Activated naive CD8-positive, alpha-beta T cell treated with anti-CD3 and anti-CD28 coated beads, Interleukin-2, amount 50 U/mL, for 24 hours (primary cell): ENCODE measurements around the gene AKAP12.

ENCODE experiments used
- ATAC-seq: fragments of 150-1000 bp; cut with Tn5 transposase; one replicate; pipeline ENCODE4 v1.10.0; 2021
- DNase-seq: peaks from one replicate; pipeline ENCODE4 v3.0.0; 2021
- H3K27ac Mint-ChIP-seq: one replicate; pipeline ENCODE4 v1.8.0; 2021; ENCODE audit warnings: mild to moderate bottlenecking, mixed read lengths
- H3K27me3 Mint-ChIP-seq: one replicate; pipeline ENCODE4 v1.8.0; 2021; ENCODE audit warnings: mixed read lengths
- H3K36me3 Mint-ChIP-seq: one replicate; pipeline ENCODE4 v1.8.0; 2021; ENCODE audit warnings: low read depth, mixed read lengths
- H3K4me1 Mint-ChIP-seq: one replicate; pipeline ENCODE4 v1.8.0; 2021; ENCODE audit warnings: mixed read lengths
- H3K4me3 Mint-ChIP-seq: one replicate; pipeline ENCODE4 v1.8.0; 2021; ENCODE audit warnings: mild to moderate bottlenecking, moderate library complexity, mixed read lengths
- H3K9me3 Mint-ChIP-seq: one replicate; pipeline ENCODE4 v1.8.0; 2021; ENCODE audit warnings: mixed read lengths

Gene AKAP12

GRCh38 chr6:151228788-151229400, 10.9 kb upstream of the AKAP12 start:
- DNase-seq = no peak
- Mint-ChIP-seq H3K4me1 (peaks cover 13% of the 10 kb centered on the region), H3K27me3 (peaks cover 5% of the 10 kb centered on the region), H3K4me3 (no peak overlapping the region), H3K9me3 (no peaks in the 10 kb centered on the region), H3K27ac (no peak overlapping the region), H3K36me3 (no peaks in the 10 kb centered on the region)
- ATAC-seq = no peak

DNA sequence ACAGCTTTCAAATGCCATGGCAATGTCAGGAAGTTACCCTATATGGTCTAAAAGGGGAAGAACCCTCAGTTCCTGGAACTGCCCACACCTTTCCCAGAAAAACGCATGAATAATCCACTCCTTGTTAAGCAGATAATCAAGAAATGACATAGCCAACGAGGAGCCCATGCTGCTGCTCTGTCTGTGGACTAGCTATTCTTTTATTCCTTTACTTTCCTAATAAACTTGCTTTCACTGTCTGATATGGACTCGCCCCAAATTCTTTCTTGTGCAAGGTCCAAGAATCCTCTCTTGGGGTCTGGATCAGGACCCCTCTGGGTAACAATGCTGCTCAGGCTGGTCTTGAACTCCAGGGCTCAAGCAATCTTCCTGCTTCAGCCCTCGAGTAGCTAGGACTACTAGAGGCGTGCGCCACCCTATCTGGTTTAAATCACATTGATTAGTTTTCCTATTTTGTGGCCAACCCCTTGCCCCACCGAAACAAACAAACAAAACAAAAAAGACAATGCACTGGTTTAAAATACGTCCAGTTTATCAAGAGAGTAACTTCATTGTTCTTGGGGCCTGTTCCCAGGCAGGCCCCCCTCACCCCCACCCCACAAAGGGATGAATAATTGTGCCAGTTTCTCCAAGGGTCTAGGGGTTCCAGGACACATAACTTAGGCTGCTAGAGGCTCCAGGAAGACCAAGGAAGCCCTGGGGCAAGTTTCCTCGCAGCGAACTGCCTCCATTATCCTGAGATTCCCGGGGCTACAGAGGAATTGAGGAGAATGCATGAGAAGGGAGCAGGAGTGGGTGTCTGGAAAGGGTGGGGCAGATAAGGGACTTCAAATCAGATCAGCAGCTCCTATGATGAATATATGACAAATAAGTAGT, 10.1 kb upstream of the AKAP12 start:
- ATAC-seq (peak; percentile 78), DNase-seq (peak; percentile 64)
- H3K4me1 Mint-ChIP-seq = peaks cover 13% of the 10 kb centered on the region
- no peak overlapping the region for H3K4me3 Mint-ChIP-seq
- H3K9me3 Mint-ChIP-seq = no peaks in the 10 kb centered on the region
- H3K27ac Mint-ChIP-seq = no peak overlapping the region
- H3K36me3 Mint-ChIP-seq = no peaks in the 10 kb centered on the region
- peaks cover 5% of the 10 kb centered on the region for H3K27me3 Mint-ChIP-seq

DNA sequence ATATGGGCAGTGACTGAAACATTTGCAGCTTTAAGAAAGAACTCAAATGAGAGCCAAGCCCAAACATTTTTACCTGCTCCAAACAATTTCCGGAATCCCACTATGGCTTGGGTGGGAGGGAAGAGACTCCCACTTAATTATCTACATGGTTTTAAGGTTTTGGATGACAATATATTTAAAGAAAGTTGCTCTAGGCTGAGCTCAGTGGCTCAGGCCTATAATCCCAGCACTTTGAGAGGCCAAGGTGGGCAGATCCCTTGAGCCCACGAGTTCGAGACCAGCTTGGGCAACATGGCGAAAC, 9.5 kb upstream of the AKAP12 start:
- H3K27me3 Mint-ChIP-seq = peaks cover 5% of the 10 kb centered on the region
- no peak overlapping the region for H3K27ac Mint-ChIP-seq
- H3K36me3 Mint-ChIP-seq = no peaks in the 10 kb centered on the region
- no peak overlapping the region for H3K4me3 Mint-ChIP-seq
- H3K4me1 Mint-ChIP-seq = peaks cover 13% of the 10 kb centered on the region
- no peaks in the 10 kb centered on the region for H3K9me3 Mint-ChIP-seq
- no peak for ATAC-seq
- DNase-seq = no peak

- Mint-ChIP-seq H3K27ac (no peak overlapping the region), H3K27me3 (peaks cover 17% of the 10 kb centered on the region), H3K36me3 (no peaks in the 10 kb centered on the region), H3K4me3 (no peak overlapping the region), H3K9me3 (no peaks in the 10 kb centered on the region), H3K4me1 (peaks cover 13% of the 10 kb centered on the region)
- ATAC-seq (no peak), DNase-seq (no peak)
Measured at GRCh38 chr6:151232899-151233298, 6.9 kb upstream of the AKAP12 start.

DNA sequence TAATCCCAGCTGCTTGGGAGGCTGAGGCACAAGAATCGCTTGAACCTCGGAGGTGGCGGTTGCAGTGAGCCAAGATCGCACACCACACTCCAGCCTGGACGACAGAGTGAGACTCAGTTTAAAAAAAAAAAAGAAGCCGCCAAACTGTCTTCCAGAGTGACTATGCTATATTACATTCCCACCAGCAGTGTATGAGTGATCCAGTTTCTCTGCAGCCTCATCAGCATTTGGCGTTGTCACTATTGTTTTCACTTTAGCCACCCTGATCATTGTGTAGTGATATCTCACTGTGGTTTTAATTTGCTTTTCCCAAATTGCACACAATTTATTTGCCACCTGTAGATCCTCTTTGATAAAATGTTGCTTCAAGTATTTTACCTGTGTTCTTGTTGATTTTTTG, 6.0 kb upstream of the AKAP12 start:
- Mint-ChIP-seq H3K4me1 (peaks cover 7% of the 10 kb centered on the region), H3K36me3 (no peaks in the 10 kb centered on the region), H3K27ac (no peak overlapping the region), H3K9me3 (no peaks in the 10 kb centered on the region), H3K4me3 (no peak overlapping the region), H3K27me3 (peaks cover 23% of the 10 kb centered on the region)
- ATAC-seq (no peak), DNase-seq (no peak)

DNA sequence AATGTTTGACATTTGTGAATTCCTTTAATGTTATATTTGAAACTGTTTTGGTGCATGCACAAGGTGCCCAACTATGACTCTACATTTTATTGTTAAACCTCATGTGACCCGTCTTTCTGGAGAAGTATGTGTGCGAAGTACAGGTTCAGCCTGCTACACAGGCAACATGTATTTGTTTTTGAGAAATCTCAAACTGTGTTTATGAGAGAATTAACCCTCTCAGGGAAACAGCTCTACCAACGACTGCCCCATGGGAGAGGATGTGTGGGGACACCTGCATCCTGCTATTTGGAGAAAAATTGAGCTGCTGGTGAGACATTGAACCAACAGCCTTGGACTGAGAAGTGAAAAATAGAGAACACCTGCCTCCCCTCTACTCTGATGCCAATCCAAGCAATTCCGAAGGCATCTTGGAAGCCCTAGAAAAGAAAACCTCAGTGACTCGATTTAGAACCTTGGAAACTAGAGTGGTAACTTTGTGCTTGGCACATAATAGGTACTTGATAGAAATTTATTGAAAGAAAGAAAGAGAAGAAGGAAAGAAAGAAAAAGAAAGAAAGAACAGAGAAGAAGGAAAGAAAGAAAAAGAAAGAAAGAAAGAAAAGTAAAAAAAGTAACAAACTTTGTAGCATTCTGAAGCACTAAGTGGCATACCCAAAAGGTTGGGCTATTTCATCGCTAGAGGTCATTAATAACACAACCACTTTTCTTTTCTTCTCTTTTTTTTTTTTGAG, 2.9 kb upstream of the AKAP12 start:
- H3K9me3 Mint-ChIP-seq = no peaks in the 10 kb centered on the region
- H3K4me3 Mint-ChIP-seq = no peak overlapping the region
- peaks cover 14% of the 10 kb centered on the region for H3K4me1 Mint-ChIP-seq
- H3K27me3 Mint-ChIP-seq = peaks cover 45% of the 10 kb centered on the region
- H3K36me3 Mint-ChIP-seq = no peaks in the 10 kb centered on the region
- H3K27ac Mint-ChIP-seq = no peak overlapping the region
- no peak for DNase-seq
- no peak for ATAC-seq

DNA sequence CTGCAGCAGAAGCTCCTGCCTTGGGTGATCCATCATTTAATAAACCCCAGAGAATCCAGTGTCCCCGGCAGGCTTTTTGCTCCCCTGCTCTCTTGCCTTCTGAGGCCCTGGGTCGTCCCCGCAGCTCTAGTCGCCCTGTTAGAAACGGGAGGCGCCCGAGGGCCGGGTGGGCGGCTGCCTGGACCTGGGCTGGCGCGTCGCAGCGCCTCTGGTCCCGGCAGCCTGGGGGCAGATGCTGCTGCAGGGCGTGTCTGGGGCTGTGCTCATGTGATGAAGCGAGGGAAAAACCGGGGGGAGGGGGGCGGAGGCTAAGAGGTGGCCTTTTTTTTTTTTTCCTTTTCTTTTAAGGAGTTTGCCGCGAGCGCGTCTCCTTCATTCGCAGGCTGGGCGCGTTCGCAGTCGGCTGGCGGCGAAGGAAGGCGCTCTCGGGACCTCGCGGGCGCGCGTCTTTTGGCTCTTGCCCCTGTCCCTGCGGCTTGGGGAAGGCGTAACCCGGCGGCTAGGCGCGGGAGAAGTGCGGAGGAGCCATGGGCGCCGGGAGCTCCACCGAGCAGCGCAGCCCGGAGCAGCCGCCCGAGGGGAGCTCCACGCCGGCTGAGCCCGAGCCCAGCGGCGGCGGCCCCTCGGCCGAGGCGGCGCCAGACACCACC, 394 bp downstream of the AKAP12 start:
- peaks cover 14% of the 10 kb centered on the region for H3K4me1 Mint-ChIP-seq
- peaks cover 68% of the 10 kb centered on the region for H3K27me3 Mint-ChIP-seq
- ATAC-seq (peak; percentile 76), DNase-seq (peak; percentile 48)
- no peaks in the 10 kb centered on the region for H3K36me3 Mint-ChIP-seq
- H3K9me3 Mint-ChIP-seq = no peaks in the 10 kb centered on the region
- peak overlapping the region; percentile 75 for H3K4me3 Mint-ChIP-seq
- H3K27ac Mint-ChIP-seq = no peak overlapping the region

- peak overlapping the region; percentile 61 for H3K4me3 Mint-ChIP-seq
- H3K36me3 Mint-ChIP-seq = no peaks in the 10 kb centered on the region
- H3K27ac Mint-ChIP-seq = no peak overlapping the region
- H3K4me1 Mint-ChIP-seq = peaks cover 14% of the 10 kb centered on the region
- ATAC-seq (no peak), DNase-seq (peak; percentile 5)
- H3K27me3 Mint-ChIP-seq = peaks cover 68% of the 10 kb centered on the region
- H3K9me3 Mint-ChIP-seq = no peaks in the 10 kb centered on the region
Measured at GRCh38 chr6:151240791-151241642, 1.2 kb downstream of the AKAP12 start.

- H3K27me3 Mint-ChIP-seq = peaks cover 68% of the 10 kb centered on the region
- no peaks in the 10 kb centered on the region for H3K36me3 Mint-ChIP-seq
- DNase-seq (no peak), ATAC-seq (no peak)
- peaks cover 14% of the 10 kb centered on the region for H3K4me1 Mint-ChIP-seq
- no peak overlapping the region for H3K27ac Mint-ChIP-seq
- no peaks in the 10 kb centered on the region for H3K9me3 Mint-ChIP-seq
- no peak overlapping the region for H3K4me3 Mint-ChIP-seq
Measured at GRCh38 chr6:151241853-151242252, 2.1 kb downstream of the AKAP12 start.

DNA sequence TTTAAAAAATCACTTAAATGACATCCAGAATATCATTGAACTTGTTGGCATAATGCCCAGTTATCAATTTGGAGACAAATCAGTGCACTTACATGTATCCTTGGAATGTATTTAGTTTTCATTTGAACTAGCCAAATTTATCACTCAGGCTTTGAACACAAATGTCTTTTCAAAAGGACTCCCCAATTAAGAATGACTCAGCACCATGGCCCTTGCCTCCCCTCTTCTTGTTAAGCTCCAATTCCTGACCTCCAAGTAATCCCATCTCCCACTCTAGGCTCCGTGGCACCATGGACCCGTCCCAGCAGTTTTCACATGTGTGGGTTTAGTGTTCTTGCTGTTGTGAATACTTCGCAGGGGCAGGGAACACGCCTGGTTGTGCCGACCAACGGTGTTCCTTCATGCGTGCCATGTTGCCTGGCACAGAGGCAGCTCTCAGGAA, 2.7 kb downstream of the AKAP12 start:
- DNase-seq (no peak), ATAC-seq (no peak)
- Mint-ChIP-seq H3K4me1 (peaks cover 14% of the 10 kb centered on the region), H3K4me3 (peak overlapping the region; percentile 30), H3K27me3 (peaks cover 68% of the 10 kb centered on the region), H3K36me3 (no peaks in the 10 kb centered on the region), H3K27ac (no peak overlapping the region), H3K9me3 (no peaks in the 10 kb centered on the region)

DNA sequence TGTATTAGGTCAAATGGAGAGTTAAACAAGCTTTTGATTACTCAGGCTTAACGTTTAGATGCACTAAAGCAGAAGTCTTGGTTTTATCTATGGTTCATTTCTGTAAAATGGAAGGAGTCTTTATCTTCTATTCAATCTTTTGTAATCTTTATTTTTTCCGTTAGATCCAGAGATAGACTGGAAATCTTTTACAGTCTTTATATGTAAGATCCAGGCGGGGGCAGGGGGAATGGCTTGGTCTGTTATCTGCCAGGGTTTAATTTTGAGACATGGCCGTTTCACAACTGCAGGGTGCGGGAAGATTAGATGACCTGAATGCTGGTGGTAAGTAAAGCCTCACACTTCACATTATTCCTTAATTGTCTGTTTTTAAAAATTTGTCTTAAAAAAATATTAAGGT, 3.7 kb downstream of the AKAP12 start:
- no peaks in the 10 kb centered on the region for H3K36me3 Mint-ChIP-seq
- peaks cover 63% of the 10 kb centered on the region for H3K27me3 Mint-ChIP-seq
- no peak overlapping the region for H3K27ac Mint-ChIP-seq
- peaks cover 15% of the 10 kb centered on the region for H3K4me1 Mint-ChIP-seq
- no peak for ATAC-seq
- no peaks in the 10 kb centered on the region for H3K9me3 Mint-ChIP-seq
- DNase-seq = no peak
- no peak overlapping the region for H3K4me3 Mint-ChIP-seq

DNA sequence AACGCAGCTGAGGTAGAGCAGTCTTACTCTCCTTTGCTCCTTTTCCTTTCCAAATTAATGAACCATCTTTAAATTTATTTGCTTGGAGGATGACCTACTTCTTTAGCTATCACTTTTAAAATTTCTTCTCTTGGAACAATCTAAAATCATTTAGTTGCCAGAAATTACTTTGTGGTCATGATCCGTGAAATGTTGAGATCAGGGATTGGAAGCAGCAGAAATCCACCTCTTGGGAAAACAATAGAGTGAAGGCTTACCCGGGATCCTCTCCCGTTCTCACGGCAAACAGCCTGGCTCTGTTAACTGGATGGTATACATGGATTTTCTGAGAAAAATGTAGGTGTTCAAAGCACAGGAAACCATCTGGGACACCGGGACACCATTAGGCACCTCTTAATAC, 7.7 kb downstream of the AKAP12 start:
- no peaks in the 10 kb centered on the region for H3K36me3 Mint-ChIP-seq
- no peak for ATAC-seq
- no peak overlapping the region for H3K27ac Mint-ChIP-seq
- H3K27me3 Mint-ChIP-seq = peaks cover 32% of the 10 kb centered on the region
- no peaks in the 10 kb centered on the region for H3K9me3 Mint-ChIP-seq
- H3K4me3 Mint-ChIP-seq = no peak overlapping the region
- H3K4me1 Mint-ChIP-seq = peaks cover 1% of the 10 kb centered on the region
- no peak for DNase-seq

GRCh38 chr6:151248295-151248694, 8.5 kb downstream of the AKAP12 start:
- peaks cover 1% of the 10 kb centered on the region for H3K4me1 Mint-ChIP-seq
- DNase-seq = no peak
- H3K27ac Mint-ChIP-seq = no peak overlapping the region
- H3K27me3 Mint-ChIP-seq = peaks cover 24% of the 10 kb centered on the region
- no peaks in the 10 kb centered on the region for H3K9me3 Mint-ChIP-seq
- no peaks in the 10 kb centered on the region for H3K36me3 Mint-ChIP-seq
- no peak overlapping the region for H3K4me3 Mint-ChIP-seq
- peak; percentile 52 for ATAC-seq

DNA sequence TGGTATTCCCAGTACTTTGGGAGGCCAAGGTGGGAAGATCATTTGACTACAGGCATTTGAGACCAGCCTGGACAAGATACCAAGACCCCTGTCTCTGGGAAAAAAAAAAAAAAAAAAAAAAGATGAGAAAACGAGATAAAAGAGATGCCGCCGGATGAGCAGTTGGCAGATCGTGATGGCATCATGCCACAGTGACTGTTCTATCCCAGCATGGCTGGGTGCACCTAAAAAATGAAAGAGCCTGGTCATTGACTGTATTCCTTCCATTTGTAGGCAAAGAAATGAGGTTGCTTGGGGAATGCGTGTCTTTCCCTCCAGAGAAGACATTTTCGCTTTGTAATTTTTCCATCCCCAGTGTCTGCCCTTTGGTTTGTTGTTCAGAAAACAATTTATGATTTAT, 12.9 kb downstream of the AKAP12 start:
- no peaks in the 10 kb centered on the region for H3K9me3 Mint-ChIP-seq
- H3K4me1 Mint-ChIP-seq = peaks cover 1% of the 10 kb centered on the region
- peaks cover 5% of the 10 kb centered on the region for H3K27me3 Mint-ChIP-seq
- H3K36me3 Mint-ChIP-seq = no peaks in the 10 kb centered on the region
- DNase-seq (no peak), ATAC-seq (no peak)
- no peak overlapping the region for H3K27ac Mint-ChIP-seq
- no peak overlapping the region for H3K4me3 Mint-ChIP-seq
